GM18498 (cell line): Measurements from ENCODE around the gene ZBTB22.
"Not testable (repeated sequence)": the region's sequence is repeated elsewhere in the genome, so short reads cannot be mapped to it uniquely, and the experiment has no call there.

Experiments
- ATAC-seq: cut with Tn5 transposase; IDR thresholded peaks from one replicate; pipeline ENCODE4 v1.9.1; 2021; ENCODE audit warnings: mild to moderate bottlenecking, moderate library complexity; ENCODE audit not compliant: unreplicated experiment

ZBTB22 gene

DNA sequence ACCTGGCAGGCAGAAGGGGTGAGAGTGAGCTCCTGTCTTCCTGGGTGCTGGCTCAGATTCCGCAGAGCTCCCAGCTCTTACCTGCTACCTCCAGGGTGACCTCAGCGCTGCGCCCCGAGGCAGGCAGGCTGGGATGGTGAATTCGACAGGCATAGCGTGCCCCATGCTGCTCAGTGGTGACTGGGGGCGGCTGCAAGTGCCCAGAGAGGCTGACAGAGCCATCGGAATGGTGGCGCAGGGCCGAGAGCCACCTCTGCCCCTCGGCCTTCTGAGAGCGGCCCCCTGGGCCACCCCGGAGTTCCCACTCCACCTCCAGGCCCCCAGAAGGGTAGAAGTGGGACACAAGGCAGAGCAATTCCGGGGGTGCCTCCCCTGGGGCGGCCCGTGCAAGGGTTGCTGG is 13.3 kb downstream of the ZBTB22 start:
- ATAC-seq = no peak

DNA sequence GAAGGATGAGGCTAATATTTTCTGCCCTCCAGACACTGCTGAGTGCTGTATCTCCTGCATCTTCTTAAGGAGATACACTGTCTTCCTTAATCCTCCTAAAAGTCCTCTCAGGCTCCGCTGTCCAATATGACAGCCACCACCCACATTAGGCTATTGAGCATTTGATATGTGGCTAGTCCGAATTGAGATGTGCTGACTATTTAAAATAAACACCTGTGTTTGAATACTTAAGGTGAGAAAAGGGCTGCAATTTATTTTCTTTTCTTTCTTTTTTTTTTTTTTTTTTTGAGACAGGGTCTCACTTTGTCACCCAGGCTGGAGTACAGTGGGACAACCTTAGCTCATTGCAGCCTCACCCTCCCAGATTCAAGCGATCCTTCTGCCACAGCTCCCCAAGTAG is 15.7 kb downstream of the ZBTB22 start:
- ATAC-seq = no peak

DNA sequence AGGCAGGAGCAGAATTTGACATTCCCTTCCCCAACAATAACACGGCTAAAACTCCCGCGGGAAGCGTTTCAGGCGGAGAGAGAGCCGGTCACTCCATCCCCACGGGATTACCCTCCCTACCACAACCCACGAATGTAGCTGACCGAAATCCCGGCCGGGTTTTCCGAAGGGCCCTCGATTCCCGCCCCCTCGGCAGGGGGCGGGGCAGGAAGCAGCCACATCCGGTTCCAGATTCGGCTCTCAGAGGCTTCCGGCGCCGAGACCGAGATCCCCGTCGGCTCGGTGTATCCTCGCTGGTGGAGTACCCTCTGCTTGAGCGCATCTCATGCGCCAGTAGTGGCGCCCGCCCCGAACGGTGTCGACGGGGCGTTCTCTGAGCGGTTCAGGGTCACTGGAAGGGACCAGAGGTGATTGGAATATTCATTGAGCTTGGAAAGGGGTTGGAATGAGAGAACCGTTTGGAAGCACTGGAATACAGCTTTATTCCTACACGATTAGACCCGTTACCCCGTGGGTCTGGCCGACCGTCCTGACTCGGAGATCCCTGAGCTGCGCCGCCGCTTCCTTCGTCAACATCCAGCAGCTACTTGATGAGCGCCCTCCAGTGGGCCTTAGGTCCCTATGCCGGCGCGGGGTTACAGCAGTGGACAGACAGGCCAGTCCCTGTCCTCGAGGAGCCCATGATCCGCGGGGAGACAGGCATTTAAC is 18.2 kb downstream of the ZBTB22 start:
- peak; percentile 76 for ATAC-seq

DNA sequence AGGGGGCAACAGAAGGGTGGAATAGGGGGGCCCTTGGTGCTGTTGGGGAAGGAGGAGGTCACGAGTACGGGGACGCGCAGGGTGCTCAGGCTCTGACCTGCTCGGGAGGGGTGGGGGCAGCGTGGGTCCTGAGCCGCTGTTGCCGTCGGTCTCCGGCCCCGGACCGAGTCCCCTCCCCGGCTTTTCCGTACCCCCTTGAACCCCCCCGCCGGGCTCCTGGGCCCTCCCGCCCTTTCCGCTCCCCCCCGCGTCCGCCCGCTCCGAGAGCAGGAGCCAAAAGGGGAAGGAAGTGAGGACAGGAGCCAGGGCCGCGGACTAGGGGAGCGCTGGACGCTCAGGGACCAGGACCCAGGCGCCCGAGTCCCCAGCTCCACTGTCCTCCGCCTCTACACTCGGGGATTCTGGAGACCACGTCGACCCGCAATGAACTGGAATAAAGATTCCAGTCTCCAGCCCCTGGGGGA is 18.7 kb downstream of the ZBTB22 start, which contains the start of gene RGL2:
Gene RGL2, minus strand, starts transcription at position 170 of the 464 bp plus-strand sequence. CDS start 332 bp downstream, outside the sequence.
- ATAC-seq = peak; percentile 22

DNA sequence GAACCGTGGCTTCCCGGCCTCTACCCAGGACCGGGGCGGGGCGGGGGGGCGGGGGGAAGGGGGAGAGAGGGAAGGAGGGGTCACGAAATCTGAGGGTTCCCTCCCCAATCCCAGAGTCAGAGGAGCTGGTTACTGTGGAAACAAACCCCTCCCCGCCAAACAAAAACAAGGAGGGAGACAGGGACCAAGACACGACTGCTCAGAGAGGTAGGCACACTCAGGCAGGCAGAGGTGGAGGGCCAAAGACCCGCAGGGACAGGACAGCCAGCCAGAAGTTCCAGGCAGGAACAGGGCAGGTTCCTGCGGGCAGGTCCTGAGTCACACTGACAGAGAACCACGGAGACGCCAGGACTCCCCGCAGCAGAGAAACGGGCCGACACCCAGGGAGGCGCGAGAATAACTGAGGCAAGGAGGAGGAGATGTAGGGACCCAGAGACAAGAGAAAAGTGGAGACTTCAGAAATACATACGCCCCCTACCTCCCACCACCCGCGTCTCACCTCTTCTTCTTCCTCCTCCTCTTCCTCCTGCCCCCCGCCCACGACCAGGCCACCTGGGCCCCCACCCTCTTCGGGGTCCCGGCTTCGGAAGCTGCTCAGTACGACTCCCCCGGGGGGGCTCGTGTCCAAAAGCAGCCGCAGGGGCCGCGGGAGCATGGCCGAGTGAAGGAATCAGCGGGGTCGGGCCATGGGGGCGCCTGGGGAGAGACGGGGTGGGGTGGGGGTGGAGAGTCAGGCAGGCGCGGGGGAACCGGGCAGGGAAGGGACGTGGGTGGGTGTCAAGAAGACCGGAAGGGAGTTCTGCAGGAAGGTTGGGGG is 19.4 kb downstream of the ZBTB22 start:
- ATAC-seq = no peak

DNA sequence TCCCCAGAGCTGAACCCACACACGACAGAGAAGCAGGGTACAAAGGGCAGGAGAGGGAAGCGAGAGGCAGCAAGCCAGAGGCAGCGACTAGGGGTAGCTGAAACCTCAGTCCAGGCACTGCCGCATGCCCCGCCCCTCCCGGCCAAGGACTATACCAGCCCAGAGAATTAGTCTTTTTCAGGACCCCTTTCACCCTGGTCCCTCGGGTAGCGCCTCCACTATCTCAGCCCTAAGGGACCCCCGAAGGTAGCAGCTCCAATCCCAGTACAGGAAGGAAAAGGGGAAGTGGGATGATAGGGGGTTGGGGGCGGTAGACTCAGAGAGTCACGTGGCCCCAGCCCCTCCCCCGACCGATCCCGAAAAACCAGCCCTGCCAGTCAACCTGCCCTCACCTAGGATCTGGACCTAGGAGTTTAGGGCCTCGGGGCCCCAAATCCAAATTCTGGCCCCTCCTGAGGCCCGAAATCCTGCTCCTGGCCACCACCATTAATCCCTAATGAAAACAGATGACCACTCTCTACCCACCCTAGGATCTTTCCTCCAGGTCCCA is 20.1 kb downstream of the ZBTB22 start:
- ATAC-seq = no peak

DNA sequence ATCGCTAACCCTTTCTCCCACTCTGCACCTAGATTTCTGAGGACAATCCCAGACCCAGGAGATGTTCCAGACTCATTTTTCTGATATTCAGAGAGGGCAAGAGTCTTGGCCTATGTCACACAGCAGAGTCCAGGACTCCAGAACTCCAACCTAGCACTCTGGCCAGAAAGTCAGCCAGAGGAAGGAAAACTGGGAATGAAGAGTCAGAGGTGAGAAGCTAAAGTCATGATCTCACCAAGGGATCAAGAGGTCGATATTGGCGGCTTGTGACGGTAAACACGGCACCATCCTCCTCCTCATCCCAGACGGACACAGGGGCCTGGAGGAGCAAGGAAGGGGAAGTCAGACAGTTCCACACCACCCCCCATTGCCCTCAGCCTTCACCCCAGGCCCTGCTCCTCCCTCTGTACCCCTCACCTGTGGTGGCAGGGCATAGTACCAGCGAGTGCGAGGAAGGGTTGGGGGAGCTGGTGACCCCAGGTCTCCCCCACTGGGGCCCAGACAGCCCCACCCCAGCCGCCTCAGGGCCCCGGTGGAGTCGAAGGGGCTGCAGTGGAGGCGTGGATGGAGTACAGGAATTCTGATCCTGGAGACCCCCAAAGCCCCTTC is 20.6 kb downstream of the ZBTB22 start:
- no peak for ATAC-seq

DNA sequence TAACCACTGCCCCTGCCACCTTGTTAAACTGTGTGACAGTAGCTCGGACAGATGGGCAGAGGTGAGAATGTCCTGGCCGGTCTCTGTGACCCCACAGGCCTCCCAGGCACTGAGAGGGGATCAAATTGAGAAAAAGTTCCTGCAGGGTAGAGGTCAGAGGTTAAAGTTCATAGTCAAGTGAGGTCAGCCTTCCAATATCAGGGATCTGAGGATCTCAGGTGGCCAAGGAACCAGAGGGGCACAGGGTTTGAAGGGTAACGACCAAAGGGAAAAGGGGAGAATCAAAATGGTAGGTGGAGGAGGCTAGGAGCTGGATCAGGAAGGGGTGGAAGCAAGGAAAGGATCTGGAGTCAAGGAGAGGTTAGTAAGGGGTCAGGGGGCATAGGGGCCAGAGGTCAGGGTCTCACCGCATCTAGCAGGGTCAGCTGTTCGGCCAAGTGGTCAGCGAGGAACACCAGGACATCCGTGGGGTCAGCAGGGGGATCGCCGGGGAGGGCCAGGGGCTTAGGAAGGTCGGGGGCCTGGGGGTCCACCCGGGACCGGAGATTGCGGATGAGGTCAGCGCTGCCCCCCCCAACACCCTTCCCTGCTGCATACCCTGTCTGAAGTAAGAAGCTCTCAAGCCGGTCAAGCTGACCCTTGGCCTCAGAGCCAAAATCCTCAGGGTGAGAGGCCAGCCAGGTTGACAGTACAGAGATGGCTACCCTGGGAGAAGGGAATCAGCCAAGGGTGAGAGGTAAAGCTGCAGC is 21.7 kb downstream of the ZBTB22 start:
- ATAC-seq = no peak

DNA sequence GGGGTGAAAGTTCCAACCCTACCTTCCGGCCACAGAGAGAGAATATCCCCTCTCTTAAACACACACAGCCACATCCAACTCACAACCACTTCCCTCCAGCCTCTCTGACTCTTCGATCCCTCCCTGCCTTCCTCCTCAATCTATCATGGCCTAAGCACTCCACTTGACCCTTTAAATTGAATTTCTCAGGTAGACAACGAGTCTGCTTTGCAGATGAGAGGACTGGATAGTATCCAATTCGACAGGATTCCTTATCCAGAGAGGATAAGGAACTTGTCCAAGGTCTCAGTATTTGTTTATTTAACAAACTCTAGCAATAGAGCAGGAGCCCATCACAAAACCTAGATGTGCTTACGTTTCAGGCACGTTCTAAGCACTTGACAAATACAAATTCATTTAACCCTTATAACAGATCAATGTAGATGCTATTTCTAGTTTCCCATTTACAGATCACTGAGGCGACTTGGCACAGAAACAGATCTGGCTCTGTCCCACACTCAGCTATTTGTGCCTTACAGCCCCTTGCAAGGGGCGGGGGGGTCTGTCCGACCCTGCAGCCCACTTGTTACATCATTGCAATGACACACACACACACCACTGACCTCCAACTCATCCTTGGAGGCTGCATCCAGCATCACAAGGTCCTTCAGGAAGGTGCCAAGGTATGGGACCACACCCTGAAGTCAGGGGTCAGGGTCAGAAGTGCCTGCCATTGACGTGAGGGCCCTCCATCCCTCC is 23.3 kb downstream of the ZBTB22 start:
- no peak for ATAC-seq

DNA sequence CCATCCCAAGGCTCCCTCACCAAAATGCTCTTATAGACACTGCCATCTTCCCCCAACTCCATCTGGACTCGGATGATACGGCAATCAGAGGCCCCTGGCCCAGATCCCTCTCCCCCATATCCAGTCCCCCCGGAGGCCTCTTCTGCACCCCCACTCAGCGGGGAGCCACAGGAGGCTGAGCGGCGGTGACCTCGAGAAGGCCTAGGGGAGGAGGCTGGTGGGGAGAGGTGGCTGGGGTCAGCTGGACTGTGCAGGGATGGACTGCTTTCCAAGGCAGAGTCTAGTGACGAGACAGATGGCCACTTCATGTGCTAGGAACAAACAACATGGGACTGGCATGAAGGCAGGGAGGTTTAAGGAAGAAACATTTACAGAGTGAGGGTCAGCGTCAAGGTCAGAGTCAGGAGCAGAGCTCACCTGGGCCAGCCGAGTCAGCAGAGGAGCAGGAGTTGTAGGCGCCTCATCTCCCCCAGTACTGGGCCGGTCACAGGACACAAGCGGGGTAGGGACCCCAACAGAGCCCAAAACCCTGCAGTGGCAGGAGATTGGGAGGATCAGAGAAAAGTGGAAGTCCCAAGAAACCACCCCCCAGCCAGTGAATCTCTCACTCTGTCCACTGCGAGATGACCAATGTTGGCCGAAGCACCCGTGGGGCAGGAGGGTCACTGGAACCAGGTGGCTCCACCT is 24.4 kb downstream of the ZBTB22 start:
- no peak for ATAC-seq

DNA sequence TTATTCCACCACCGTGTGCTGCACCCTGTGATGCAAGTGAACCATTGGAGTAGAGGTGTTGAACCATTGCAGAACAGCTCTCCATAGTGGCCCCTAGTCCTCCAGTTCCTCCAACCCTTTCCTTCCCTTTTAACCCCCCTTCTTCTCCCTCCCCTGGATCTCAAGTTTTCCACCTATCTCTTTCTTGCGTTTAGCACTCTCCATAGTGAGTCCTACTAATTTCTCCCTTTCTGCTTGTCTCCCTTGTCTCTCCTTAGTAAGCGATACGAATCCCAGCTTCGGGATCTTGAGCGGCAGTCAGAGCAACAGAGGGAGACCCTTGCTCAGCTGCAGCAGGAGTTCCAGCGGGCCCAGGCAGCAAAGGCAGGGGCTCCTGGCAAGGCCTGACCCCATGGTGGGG is 27.1 kb downstream of the ZBTB22 start:
- ATAC-seq = no peak

DNA sequence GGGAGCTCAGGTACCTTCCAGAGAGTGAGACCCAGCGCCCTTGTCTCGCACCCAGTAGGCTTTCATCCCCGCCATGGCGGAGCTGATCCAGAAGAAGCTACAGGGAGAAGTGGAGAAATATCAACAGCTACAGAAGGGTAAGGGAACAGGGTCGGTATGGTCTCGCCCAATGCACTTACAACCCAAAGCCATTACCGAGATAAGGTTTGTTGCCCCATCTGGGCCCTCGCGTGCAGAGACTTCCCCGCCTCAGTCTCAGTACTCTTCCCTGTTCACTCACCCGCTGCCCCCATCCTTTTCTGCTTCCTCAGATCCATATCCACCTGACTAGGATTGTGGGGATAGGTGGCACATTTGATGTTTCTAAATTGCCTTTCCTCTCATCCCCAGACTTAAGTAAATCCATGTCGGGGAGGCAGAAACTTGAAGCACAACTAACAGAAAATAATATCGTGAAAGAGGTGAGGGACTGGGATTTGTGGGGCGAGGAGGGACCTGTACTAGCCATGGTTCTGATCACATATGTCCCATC is 27.7 kb downstream of the ZBTB22 start:
- ATAC-seq = no peak

DNA sequence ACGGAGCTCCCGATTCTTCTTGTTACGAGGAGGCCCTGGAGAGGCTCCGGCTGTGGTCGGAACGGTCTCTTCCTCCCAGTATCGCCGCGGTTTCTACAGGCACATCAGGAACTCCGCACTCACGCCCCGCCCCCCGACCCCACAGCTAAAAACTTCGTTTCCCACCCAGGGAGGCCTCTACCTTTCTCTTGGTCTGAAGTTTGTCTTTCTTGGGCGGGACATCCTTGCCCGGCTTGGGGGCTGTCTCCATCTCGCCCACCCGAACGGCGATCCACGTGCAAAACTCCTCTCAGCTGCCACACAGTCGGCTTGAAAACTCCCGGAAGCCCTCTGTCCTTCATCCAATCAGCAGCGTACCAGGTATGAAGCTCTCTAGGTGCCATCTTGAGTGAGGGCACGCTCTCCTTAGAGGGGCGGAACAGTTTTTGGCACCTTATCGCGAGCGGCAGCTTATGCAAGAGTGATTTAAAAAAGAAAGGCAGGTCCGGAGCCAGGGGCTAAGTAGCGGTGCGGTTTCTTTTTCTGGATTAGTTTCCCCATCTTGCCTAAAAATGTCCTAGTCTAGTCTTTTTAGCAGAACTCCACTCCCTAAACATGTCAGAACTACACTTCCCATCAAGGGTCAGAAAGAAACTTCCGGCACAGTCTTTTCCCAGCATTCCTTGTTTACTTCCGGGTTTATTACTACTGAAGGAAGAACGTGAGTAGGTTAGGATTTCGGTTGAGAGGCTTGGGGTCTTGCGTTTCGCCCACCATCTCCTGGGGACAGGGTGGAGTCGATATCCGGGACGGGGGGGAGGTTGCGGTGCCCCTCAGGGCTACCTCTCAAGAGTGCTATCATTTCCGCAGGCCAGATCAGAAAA is 28.4 kb downstream of the ZBTB22 start, which contains the start of the genes PFDN6 and WDR46:
Gene PFDN6, plus strand, starts transcription at position 681 of the 863 bp plus-strand sequence. CDS start 256 bp downstream, outside the sequence.
Gene WDR46, minus strand, starts transcription at position 319 of the 863 bp plus-strand sequence. Its CDS starts 69 bp downstream, at position 250.
- peak; percentile 91 for ATAC-seq

DNA sequence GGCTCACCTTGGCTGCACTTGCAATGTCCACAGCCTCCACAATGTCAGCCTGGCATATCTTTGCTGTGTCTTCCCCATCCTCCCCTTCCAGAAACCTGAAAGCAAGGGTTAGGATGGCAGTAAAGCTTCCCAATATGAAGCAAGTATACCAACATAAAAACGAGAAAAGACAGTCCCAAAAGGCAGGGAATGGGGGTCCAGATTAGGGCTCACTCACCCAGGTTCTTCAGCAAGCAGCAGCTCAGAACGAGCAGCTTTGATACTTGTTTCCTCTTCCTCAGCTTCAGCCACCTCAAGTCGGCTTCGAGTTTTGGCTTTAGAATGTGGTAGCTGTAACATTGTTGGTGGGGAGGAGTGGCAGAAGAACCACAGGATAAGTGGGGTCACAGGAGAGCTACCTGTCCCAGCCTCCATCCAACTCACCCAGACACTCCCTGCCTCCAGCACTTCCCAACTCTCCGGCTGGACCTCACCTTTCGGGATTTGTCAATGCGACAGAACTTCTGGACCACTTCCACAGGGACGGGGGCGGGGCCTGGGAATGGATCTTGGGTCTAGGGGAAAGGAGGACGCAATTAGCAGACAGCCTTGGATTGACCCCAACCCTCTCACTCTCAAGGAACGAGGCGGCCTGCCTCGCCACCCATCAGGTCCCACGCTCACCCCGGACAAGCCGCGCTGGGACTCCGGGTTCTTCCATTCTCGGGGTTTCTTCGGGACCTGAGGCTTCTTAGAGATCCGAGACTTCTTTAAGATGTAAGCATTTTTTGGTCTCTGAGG is 29.2 kb downstream of the ZBTB22 start:
- no peak for ATAC-seq

DNA sequence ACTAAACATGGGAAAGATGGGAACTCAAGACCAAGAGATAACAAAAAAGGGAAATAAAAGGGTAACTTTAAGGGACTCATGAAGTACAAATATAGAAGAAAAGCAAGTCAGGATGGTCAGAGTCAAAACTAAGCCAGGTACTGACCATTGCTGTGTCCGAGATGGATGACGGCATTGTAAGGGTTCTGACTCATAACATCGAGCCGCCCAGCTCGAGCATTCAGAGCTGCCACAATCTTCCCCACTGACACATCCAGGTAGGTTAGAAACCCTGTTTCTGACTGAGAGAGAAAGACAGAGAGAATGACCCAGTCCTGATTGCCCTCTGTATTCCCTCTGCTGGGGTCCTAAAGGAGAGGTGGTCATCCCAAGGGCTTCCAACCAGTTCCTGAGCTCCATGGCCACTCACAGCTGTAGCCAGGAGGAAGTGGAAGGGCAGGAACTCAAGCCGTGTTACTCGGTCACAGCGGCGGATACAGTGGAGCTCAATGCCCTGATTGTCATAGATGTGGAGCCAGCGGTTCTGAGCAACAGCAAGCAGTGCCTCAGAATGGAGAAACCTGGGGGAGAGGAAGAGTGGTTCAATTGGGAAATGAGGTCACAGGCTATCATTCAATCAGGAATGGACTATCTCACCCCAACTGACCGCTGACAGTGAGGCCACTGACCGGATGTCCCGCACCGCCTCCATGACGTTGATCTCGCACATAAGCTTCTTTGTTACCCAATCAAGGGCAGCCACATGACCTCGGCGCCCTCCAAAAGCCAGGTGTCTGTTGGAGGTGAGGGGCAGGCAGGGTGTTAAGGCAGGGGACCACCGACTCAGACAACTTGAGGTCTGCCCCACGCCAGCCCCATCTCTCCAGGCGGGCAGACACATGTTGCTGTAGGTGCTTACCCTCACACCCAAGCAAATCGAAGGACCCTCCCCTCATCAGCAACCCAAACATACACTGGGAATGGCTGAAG is 30.3 kb downstream of the ZBTB22 start:
- ATAC-seq = no peak

DNA sequence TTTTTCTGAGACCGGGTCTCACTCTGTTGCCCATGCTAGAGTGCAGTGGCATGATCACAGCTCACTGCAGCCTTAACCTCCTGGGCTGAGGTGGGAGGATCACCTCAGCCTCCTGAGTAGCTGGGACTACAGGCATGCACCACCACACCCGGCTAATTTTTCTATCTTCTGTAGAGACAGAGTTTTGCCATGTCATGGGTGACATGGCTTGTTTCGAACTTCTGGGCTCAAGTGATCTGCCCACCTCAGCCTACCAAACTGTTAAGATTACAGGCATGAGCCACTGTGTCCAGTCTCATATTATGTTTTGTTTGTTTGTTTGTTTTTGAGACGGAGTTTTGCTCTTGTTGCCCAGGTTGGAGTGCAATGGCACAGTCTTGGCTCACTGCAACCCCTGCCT is 32.3 kb downstream of the ZBTB22 start:
- not testable (repeated sequence) for ATAC-seq
